NCI-H524 treated with DMSO at 0.1 percent for 48 hours (cell line): ENCODE data around the gene EOLA1.
"Not testable (repeated sequence)": the region's sequence is repeated elsewhere in the genome, so short reads cannot be mapped to it uniquely, and the experiment has no call there.

ENCODE experiments used
- DNase-seq: peaks from one replicate; lab custom pipeline; 2025; lab: John Stamatoyannopoulos, UW

The EOLA1 gene

GRCh38 chrX:149513825-149514428 is 26.9 kb upstream of the EOLA1 start:
- no peak for DNase-seq

- no peak for DNase-seq
These were observed 24.7 kb upstream of the EOLA1 start for GRCh38 chrX:149515954-149516602.

- DNase-seq: no peak
These were observed 24.2 kb upstream of the EOLA1 start for GRCh38 chrX:149516604-149517003.

GRCh38 chrX:149517308-149517707 is 23.5 kb upstream of the EOLA1 start:
- DNase-seq: no peak

GRCh38 chrX:149518236-149518635 is 22.6 kb upstream of the EOLA1 start:
- DNase-seq: no peak

- DNase-seq: not testable (repeated sequence)
These were observed 20.1 kb upstream of the EOLA1 start for GRCh38 chrX:149520636-149521277.

- no peak for DNase-seq
These were observed 19.4 kb upstream of the EOLA1 start for GRCh38 chrX:149521438-149521837.

- DNase-seq: no peak
These were observed 17.9 kb upstream of the EOLA1 start for GRCh38 chrX:149522916-149523315.

GRCh38 chrX:149525389-149525788 is 15.4 kb upstream of the EOLA1 start:
- DNase-seq: not testable (repeated sequence)

GRCh38 chrX:149525903-149526302 is 14.9 kb upstream of the EOLA1 start:
- DNase-seq: not testable (repeated sequence)

GRCh38 chrX:149526318-149527033 is 14.3 kb upstream of the EOLA1 start:
- not testable (repeated sequence) for DNase-seq

- DNase-seq: no peak
These were observed 13.1 kb upstream of the EOLA1 start for GRCh38 chrX:149527705-149528104.

- no peak for DNase-seq
These were observed 12.4 kb upstream of the EOLA1 start for GRCh38 chrX:149528381-149528780.

GRCh38 chrX:149531599-149531998 is 9.2 kb upstream of the EOLA1 start:
- no peak for DNase-seq

GRCh38 chrX:149532868-149533267 is 7.9 kb upstream of the EOLA1 start:
- DNase-seq: not testable (repeated sequence)

- not testable (repeated sequence) for DNase-seq
These were observed 6.8 kb upstream of the EOLA1 start for GRCh38 chrX:149533999-149534398.

- not testable (repeated sequence) for DNase-seq
These were observed 5.7 kb upstream of the EOLA1 start for GRCh38 chrX:149534926-149535602.

GRCh38 chrX:149537474-149537873 is 3.3 kb upstream of the EOLA1 start:
- DNase-seq: not testable (repeated sequence)

GRCh38 chrX:149539283-149540130 is 1.3 kb upstream of the EOLA1 start:
- DNase-seq: peak; percentile 71

GRCh38 chrX:149540131-149540620 is 636 bp upstream of the EOLA1 start:
- peak; percentile 66 for DNase-seq

GRCh38 chrX:149541521-149542047 is 772 bp downstream of the EOLA1 start:
- DNase-seq: no peak
